Small intestine (tissue), 4 donors: Measurements from ENCODE around the gene CGA. TPM values are rescaled to one million over a fixed set of nuclear protein-coding genes. Genes with fewer than 3 reads are reported as not detected.

Source experiments
- polyA plus RNA-seq, 4 donors: library from polyadenylated mRNA; stranded (reverse) in 3 of 4; unstranded in 1 of 4; fragments of 200-250 nt in 3 of 4; fragments of 120-200 nt in 1 of 4; gene quantifications; one replicate each; pipeline versions ENCODE4 v1.2.1 to v1.2.3, GENCODE V29; 2013
- donor health status: healthy with polysubstance abuse.
- donor health status: Bipolar disorder and iron deficiency.
- donor health status: healthy.

Gene CGA
- polyA plus RNA-seq, 4 donors = 0.16 TPM; not detected in 3

Other genes starting within 250 kb of the CGA start
- gene HTR1E, start 157.6 kb downstream of the CGA start, polyA plus RNA-seq = not detected
- 10 to 100 TPM in 1 of 4 donors, 1 to 10 TPM in 3; 3.8 to 25.2 (median 5.8) TPM for gene ZNF292, start 60.5 kb upstream of the CGA start, polyA plus RNA-seq
- gene SMIM8, start 227.5 kb upstream of the CGA start, polyA plus RNA-seq = 10 to 100 TPM in 1 of 4 donors, 1 to 10 TPM in 3; 4.1 to 10.6 (median 5.7) TPM
- under 1 TPM in 1 of 4 donors, not detected in 3; 0.03 TPM for gene GJB7, start 234.2 kb upstream of the CGA start, polyA plus RNA-seq
- 1 to 10 TPM in 2 of 4 donors, under 1 TPM in 1, not detected in 1; 0.52 to 2.5 (median 2.4) TPM for gene C6orf163, start 249.7 kb upstream of the CGA start, polyA plus RNA-seq